HG03575 (cell line): ENCODE measurements around the gene AGPAT2.

Experiments used
- ATAC-seq: cut with Tn5 transposase; IDR thresholded peaks from one replicate; pipeline ENCODE4 v1.9.1; 2021; ENCODE audit not compliant: unreplicated experiment, insufficient number of reproducible peaks, low FRiP score; ENCODE audit errors: extremely low read depth

The AGPAT2 gene

GRCh38 chr9:136667214-136667939, 19.9 kb downstream of the AGPAT2 start:
- ATAC-seq: no peak

GRCh38 chr9:136666372-136667213, 20.7 kb downstream of the AGPAT2 start:
- no peak for ATAC-seq

- no peak for ATAC-seq
Measured at GRCh38 chr9:136665704-136666371, 21.4 kb downstream of the AGPAT2 start.

GRCh38 chr9:136665111-136665703, 22.1 kb downstream of the AGPAT2 start:
- no peak for ATAC-seq

GRCh38 chr9:136664000-136664915, 23.0 kb downstream of the AGPAT2 start:
- ATAC-seq: no peak

GRCh38 chr9:136662656-136663581, 24.3 kb downstream of the AGPAT2 start, which contains the start of gene EGFL7:
Gene EGFL7 (plus strand): TSS chr9:136662916. CDS start chr9:136668283, 5,367 bp downstream.
- no peak for ATAC-seq

GRCh38 chr9:136662326-136662655, 25.0 kb downstream of the AGPAT2 start:
- no peak for ATAC-seq

GRCh38 chr9:136661641-136662325, 25.5 kb downstream of the AGPAT2 start:
- no peak for ATAC-seq

GRCh38 chr9:136660971-136661550, 26.2 kb downstream of the AGPAT2 start:
- no peak for ATAC-seq

- ATAC-seq: no peak
Measured at GRCh38 chr9:136659861-136660784, 27.1 kb downstream of the AGPAT2 start.

GRCh38 chr9:136658849-136659535, 28.3 kb downstream of the AGPAT2 start:
- ATAC-seq: no peak

- no peak for ATAC-seq
Measured at GRCh38 chr9:136657974-136658848, 29.0 kb downstream of the AGPAT2 start.

- no peak for ATAC-seq
Measured at GRCh38 chr9:136656795-136657611, 30.3 kb downstream of the AGPAT2 start.
